Right lobe of liver (tissue), 4 donors: ENCODE data around the gene RNF215.

Experiments used
- POLR2A ChIP-seq: fragments of 450-650 bp; IDR thresholded peaks from one replicate; pipeline ENCODE4 v1.6.1; 2017; ENCODE audit warnings: antibody characterized with exemption, mild to moderate bottlenecking
- TF ChIP-seq, protein P1 (sequence below), 4 donors: fragments of 200-600 bp in 3 of 4; fragments of 450-650 bp in 1 of 4; IDR thresholded peaks; one replicate each; pipeline versions ENCODE4 v1.5.1 to v1.8.0; 2016 to 2022; ENCODE audit warnings: antibody characterized with exemption in 4 of 4, mild to moderate bottlenecking in 2 of 4
- donor health status: DM: no; HTN: no; CAD: no.
- donor health status: DM: no; HTN: no; CAD: no.
- donor health status: DM: no; HTN: yes; CAD: no.

DNA sequence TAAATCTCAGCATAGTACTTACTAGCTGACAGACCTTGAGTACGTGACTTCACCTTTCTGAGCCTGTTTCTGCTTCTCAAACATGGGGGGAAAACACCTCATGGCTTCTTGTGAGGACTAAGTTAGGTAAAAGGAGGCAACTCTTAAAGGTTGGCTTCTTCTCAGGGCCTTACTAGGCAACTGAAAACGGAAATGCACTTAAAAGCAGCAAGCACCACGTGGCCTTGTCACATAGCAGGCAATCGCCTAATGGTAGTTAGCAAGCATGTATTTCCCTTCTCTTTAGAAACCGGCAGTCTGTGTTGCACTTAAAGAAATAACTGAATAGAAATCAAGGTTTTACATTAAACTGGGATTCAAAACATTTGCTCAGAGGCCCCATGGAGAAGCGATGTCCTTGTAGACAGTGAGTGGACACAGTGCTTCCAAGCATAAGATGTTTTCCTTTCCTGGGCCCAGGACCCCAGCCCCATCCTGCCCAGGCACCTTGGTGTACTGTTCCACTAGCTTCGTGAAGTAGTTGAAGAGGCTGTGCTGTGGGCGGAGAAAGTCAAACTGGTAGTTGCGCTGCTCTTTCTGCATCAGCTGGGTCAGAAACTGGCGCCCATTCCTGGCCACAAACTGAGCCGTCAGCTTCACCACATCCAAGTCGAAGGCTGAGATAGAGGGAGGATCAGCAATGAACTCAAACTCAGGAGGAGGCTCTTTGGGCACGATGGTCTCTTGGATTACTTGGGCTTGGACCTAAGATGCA, 42.6 kb downstream of the RNF215 start:
- TF ChIP-seq POLR2A, result no peak
- TF ChIP-seq, protein P1, sequence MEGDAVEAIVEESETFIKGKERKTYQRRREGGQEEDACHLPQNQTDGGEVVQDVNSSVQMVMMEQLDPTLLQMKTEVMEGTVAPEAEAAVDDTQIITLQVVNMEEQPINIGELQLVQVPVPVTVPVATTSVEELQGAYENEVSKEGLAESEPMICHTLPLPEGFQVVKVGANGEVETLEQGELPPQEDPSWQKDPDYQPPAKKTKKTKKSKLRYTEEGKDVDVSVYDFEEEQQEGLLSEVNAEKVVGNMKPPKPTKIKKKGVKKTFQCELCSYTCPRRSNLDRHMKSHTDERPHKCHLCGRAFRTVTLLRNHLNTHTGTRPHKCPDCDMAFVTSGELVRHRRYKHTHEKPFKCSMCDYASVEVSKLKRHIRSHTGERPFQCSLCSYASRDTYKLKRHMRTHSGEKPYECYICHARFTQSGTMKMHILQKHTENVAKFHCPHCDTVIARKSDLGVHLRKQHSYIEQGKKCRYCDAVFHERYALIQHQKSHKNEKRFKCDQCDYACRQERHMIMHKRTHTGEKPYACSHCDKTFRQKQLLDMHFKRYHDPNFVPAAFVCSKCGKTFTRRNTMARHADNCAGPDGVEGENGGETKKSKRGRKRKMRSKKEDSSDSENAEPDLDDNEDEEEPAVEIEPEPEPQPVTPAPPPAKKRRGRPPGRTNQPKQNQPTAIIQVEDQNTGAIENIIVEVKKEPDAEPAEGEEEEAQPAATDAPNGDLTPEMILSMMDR (IDR thresholded peaks at IDR 0.05), result no peak
